GM12891 (cell line): ENCODE data around the gene C4orf51.

ENCODE experiments used
- POLR2A ChIP-seq: IDR thresholded peaks from 2 replicates; pipeline ENCODE4 v1.6.1; 2011; ENCODE audit warnings: low read depth, low read length, control low read depth
- TAF1 ChIP-seq: IDR thresholded peaks from 2 replicates; pipeline ENCODE4 v1.6.1; 2011; ENCODE audit warnings: low read depth, low read length, control low read depth

DNA sequence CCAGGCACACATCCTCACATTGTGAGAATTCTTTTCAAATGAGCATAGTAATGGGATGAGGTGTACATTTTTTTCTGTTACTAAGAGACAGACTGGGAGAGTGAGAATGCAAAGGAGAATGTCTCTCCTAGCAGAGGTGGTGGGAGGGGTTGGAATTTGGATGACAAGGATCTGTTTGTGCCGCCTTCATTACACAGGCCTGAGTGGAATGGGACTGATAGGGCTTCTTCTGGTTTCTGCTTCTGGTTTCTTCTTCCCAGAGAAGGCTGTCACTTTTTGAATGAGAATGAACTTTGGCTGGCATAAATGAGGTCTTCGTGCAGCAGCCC, 55.4 kb downstream of the C4orf51 start:
- TF ChIP-seq TAF1 = no peak
- no peak for TF ChIP-seq POLR2A
